ENCODE results near the gene CDK3. TPM values are rescaled to one million over a fixed set of nuclear protein-coding genes. Genes with fewer than 3 reads are reported as not detected.

Gene CDK3
- total RNA-seq: 0.97 and 1.7 TPM in 2 replicates

GRCh38 chr17:76000755-76001521, at the start of gene CDK3:
CDK3 (plus strand) TSS chr17:76000855; CDS start chr17:76001426, 571 bp downstream.

DNA sequence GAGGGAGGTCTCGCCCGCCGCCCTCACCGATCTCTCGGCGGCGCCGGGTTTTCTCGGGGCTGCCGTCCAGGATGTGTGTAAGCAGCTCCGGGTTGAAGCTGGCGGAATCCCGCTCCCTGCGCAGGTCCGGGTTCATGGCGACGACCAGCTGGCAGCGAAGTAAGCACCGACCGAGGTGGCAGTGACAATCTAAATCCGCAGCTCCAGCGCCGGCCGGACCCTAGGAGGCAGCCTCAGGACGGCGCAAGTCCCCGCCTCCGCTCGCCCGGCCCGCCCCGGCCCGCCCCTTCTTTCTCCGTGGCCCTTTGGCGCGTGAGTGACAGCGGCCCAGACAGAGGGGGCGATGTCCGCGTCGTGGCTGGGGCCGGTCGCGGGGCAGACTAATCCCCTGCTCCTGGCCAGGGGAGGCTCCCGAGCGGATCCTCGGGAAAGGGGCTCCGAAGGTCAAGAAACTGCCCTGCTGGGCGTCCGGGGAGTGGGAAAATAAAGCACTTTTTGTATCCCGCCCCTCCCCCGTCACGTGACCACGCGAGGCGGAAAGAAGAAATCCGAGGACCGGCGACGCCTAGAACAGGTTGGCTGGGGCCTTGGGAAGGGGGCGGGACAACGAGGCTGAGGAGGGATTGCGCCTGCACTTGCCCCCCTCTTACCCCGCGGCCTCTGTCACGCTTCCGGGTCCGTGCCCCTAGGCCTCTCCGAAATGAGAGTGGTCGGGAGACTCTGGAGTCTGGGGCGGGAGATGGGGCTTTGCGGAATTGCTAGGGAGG, 21.5 kb upstream of the CDK3 start, which contains the start of the genes ACOX1 and TEN1:
ACOX1 (minus strand) TSS at position 229 of the 767 bp plus-strand sequence; CDS start at position 136, 93 bp downstream.
TEN1 (plus strand) TSS at position 303 of the 767 bp plus-strand sequence. CDS start 6,953 bp downstream, outside the sequence.

DNA sequence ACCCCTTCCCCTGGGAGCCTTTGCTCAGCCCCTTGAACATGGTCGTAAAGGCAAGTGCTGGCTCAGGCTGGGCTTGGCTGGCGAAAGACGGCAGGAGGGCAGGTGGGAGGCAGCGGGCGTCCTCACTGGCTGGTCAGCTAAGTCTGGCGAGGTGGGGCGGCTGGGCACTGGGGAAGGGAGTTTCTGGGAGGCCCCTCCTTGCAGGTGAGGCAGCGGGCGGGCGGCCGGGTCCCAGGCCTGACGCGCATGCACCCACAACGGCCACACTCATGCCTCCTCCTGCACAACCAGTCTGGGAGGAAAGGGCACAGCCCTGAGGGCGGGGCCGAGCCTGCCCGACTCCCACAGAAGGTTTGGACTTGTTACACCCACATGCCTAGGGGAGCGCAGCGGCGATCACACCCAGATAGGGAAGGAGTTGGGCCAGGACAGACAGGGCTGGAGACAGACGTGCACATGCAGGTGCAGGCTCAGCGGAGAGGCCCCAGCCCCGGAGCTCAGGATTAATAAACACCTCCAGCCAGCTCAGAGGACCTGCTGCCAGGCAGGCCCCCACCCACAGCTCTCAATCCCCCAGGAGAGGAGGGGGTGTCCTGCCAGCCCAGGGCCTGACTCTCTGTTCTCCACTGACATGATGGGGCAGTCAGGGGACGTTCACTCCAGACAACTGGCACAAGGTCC, 26.6 kb downstream of the CDK3 start, which contains the start of gene EVPL:
EVPL (minus strand) TSS at position 148 of the 681 bp plus-strand sequence; CDS start at position 40, 108 bp downstream.

Other genes starting within 250 kb of the CDK3 start
- 50.0 and 56.8 TPM in 2 replicates for gene GALK1, start 235.7 kb upstream of the CDK3 start, total RNA-seq
- gene UNK, start 216.0 kb upstream of the CDK3 start, total RNA-seq: 26.0 and 28.1 TPM in 2 replicates
- 0.97 and 1.2 TPM in 2 replicates for gene UNC13D, start 156.5 kb upstream of the CDK3 start, total RNA-seq
- gene WBP2, start 145.5 kb upstream of the CDK3 start, total RNA-seq: 26.8 and 28.2 TPM in 2 replicates
- gene TRIM47, start 122.3 kb upstream of the CDK3 start, total RNA-seq: 35.9 and 40.7 TPM in 2 replicates
- gene TRIM65, start 103.9 kb upstream of the CDK3 start, total RNA-seq: 33.2 and 39.1 TPM in 2 replicates
- gene MRPL38, start 96.0 kb upstream of the CDK3 start, total RNA-seq: 28.7 and 30.1 TPM in 2 replicates
- gene FBF1, start 59.8 kb upstream of the CDK3 start, total RNA-seq: 7.8 and 10.7 TPM in 2 replicates
- gene ACOX1, start 21.7 kb upstream of the CDK3 start, total RNA-seq: 67.9 and 72.0 TPM in 2 replicates
- 22.9 and 27.3 TPM in 2 replicates for gene TEN1, start 21.6 kb upstream of the CDK3 start, total RNA-seq
- under 0.01 TPM in 1 of 2 replicates, not detected in the other for gene EVPL, start 26.5 kb downstream of the CDK3 start, total RNA-seq
- 29.2 and 31.0 TPM in 2 replicates for gene SRP68, start 71.7 kb downstream of the CDK3 start, total RNA-seq
- not detected in 2 replicates for gene GALR2, start 73.9 kb downstream of the CDK3 start, total RNA-seq
- not detected in 2 replicates for gene ZACN, start 78.3 kb downstream of the CDK3 start, total RNA-seq
- 127 and 129 TPM in 2 replicates for gene EXOC7, start 102.9 kb downstream of the CDK3 start, total RNA-seq
- gene FOXJ1, start 140.4 kb downstream of the CDK3 start, total RNA-seq: not detected in 2 replicates
- gene RNF157, start 239.6 kb downstream of the CDK3 start, total RNA-seq: 6.4 and 8.0 TPM in 2 replicates

Data from hair follicle dermal papilla cell (primary cell).